Heart left ventricle (tissue), 16 donors: ENCODE measurements around the gene PACRG. TPM values are rescaled to one million over a fixed set of nuclear protein-coding genes. Genes with fewer than 3 reads are reported as not detected.

Experiments
- ATAC-seq, 4 donors: fragments of 200-7000 bp; cut with Tn5 transposase; one replicate each; pipeline ENCODE4 v1.9.1; 2020 to 2022; ENCODE audit warnings: moderate library complexity in 4 of 4, mild to moderate bottlenecking in 3 of 4, moderate number of reproducible peaks in 1 of 4
- DNase-seq, 5 donors: peaks; one replicate each; pipeline ENCODE4 v3.0.0-alpha.2; 2020
- H3K27ac ChIP-seq, 12 donors: fragments of 200-600 bp; sonication (generic) in 4 of 12; one replicate each; pipeline versions ENCODE4 v1.5.0 to v1.8.0; 2016 to 2022; ENCODE audit warnings: mild to moderate bottlenecking in 2 of 12
- H3K27me3 ChIP-seq, 9 donors: fragments of 200-600 bp; sonication (generic) in 2 of 9; one replicate each; pipeline versions ENCODE4 v1.5.1 to v1.8.0; 2016 to 2022; ENCODE audit warnings: mild to moderate bottlenecking in 3 of 9
- H3K36me3 ChIP-seq, 9 donors: fragments of 200-600 bp; sonication (generic) in 2 of 9; one replicate each; pipeline versions ENCODE4 v1.5.0 to v1.8.0; 2018 to 2022; ENCODE audit warnings: mild to moderate bottlenecking in 2 of 9
- H3K4me1 ChIP-seq, 12 donors: fragments of 200-600 bp; sonication (generic) in 4 of 12; one replicate each; pipeline versions ENCODE4 v1.5.0 to v1.8.0; 2016 to 2022; ENCODE audit warnings: mild to moderate bottlenecking in 3 of 12
- H3K4me3 ChIP-seq, 12 donors: fragments of 200-600 bp; sonication (generic) in 4 of 12; one replicate each; pipeline versions ENCODE4 v1.5.0 to v1.8.0; 2017 to 2022; ENCODE audit warnings: mild to moderate bottlenecking in 9 of 12, moderate library complexity in 4 of 12
- H3K9me3 ChIP-seq, 12 donors: fragments of 200-600 bp; sonication (generic) in 4 of 12; one replicate each; pipeline versions ENCODE4 v1.5.0 to v1.8.0; 2016 to 2022; ENCODE audit warnings: mild to moderate bottlenecking in 1 of 12
- CTCF ChIP-seq, 12 donors: fragments of 200-600 bp; sonication (generic) in 4 of 12; IDR thresholded peaks; one replicate each; pipeline versions ENCODE4 v1.5.0 to v1.8.0; 2018 to 2022; ENCODE audit warnings: antibody characterized with exemption in 12 of 12, mild to moderate bottlenecking in 5 of 12
- POLR2A ChIP-seq, 2 donors: fragments of 450-650 bp; IDR thresholded peaks; one replicate each; pipeline ENCODE4 v1.6.1; 2017; ENCODE audit warnings: antibody characterized with exemption in 2 of 2, mild to moderate bottlenecking in 2 of 2, moderate library complexity in 2 of 2
- WGBS, 4 donors: extraction: QIAGEN DNeasy Blood & Tissue Kit in 2 of 4; methylation state at CpG; one replicate each; pipeline versions ENCODE4 v1.1.5 to v1.1.7; 2013 to 2018; 5-methylcytosine and 5-hydroxymethylcytosine counted together
- intact Hi-C, 10 donors: fragments of 100-400 bp; cut with DNase I; formaldehyde crosslinking; loops; one replicate each; pipeline versions ENCODE4 v1.11.1 to v1.14.2; 2022
- polyA plus RNA-seq, 2 donors: library from polyadenylated mRNA; stranded (reverse); fragments of 200-250 nt; gene quantifications; one replicate each; pipeline ENCODE4 v1.2.3, GENCODE V29; 2013
- total RNA-seq, 9 donors: library from RNA; depleted of rRNA in 2 of 9; stranded (reverse); fragments of >200 nt in 2 of 9; fragmentation: NEBNext Ultra II Directional in 3 of 9; extraction: Animal tissue kit (Norgen Biotek cat#: 25700) in 3 of 9; gene quantifications; one replicate each; pipeline versions ENCODE4 v1.1.0 to v1.2.4, GENCODE V29; 2016 to 2023
- donor health status: ischemic (EF 13 %, LVEDD 7.1; RV severe dilation, severe dysfunction).
- donor health status: healthy with polysubstance abuse.
- donor health status: DM: no; HTN: yes; CAD: no.
- donor health status: DM: no; HTN: no; CAD: no.
- donor health status: ischemic (EF 25% LVEDD 6.9; RV normal size, moderate dysfunction).
- donor health status: ischemic (EF 25% LVEDD 5.7; RV mildly dilated, moderate dysfunction).
- donor health status: healthy.
- donor health status: DM: yes; HTN: yes; CAD: no.
- donor health status: ischemic (EF 35%, LVEDD 5.7; RV mildly dilated, moderate dysfunction).
- donor health status: nonischemic (EF 11% LVEDD 7.7; RV severe dilation, severe dysfunction).
- donor health status: DM: yes; HTN: yes; CAD: no.
- donor health status: PGD.
- donor health status: ischemic (EF 29% LVEDD 5.4; RV normal size, mild dysfunction).
- donor health status: nonischemic (EF 23%, LVEDD 6.1; RV moderate dilation, normal function).

PACRG gene
- total and polyA plus RNA-seq, 11 donors: 2.0 to 83.3 (median 11.8) TPM

DNA sequence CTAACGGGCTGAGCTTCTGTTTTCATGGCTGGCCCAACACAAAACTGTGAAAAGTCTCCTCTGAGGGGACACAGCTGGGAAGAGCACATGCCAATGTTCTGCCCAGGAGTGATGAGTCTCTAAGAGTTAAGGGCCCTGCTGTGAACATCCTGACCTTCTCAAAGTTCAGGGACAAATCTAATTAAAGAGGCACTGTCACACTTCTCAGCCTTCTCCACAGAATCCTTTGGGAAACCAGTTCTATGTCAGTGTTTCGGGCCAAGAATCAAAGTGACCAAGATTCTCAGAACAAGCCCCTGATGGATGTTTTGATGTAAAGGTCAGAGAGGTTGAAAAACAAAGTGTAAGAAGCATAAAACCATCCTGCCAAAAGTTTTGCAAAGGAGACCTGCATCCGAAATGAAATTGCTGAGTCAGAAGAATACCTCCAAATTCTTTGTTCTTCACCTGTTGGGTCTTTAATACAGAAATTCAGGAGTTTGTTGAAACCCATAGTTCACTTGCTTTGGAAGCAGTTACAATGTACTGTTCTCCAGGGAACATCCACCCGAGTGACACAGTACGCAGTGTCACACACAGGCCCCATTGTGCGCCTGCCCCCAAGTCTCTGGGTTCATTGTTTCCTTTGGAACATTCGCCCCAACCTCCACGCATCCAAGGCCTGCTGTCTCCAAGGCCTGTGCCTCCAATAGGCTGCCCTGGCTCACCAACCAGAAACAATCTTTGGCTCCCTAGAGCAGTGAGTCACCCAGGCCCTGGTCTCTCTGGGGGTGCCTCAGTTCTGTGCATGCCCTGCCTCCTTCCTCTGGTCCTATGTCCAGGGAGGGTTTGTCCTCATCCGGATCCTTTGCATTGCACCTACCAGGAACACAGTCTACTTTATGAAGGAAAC, 621.3 kb downstream of the PACRG start:
- DNase-seq (no peak), ATAC-seq (no peak)
- Histone ChIP-seq H3K9me3 (no peaks in the 10 kb centered on the region), H3K27me3 (no peaks in the 10 kb centered on the region), H3K4me3 (no peak overlapping the region), H3K27ac (peak overlapping the region in 1 of 12 donors; percentile 31), H3K4me1 (peaks cover 0 to 36% (median 15%) of the 10 kb centered on the region in 12 donors), H3K36me3 (no peaks in the 10 kb centered on the region)
- intact Hi-C loops: loop anchor here in 1 of 10 donors (10.0 kb wide), 1 partner anchor 46 kb away; no protein-coding TSS in a partner anchor
- 86 to 92% (median 90%) methylated on average over 9 of the region's 9 CpGs for WGBS, 4 donors
- no peak for TF ChIP-seq POLR2A (IDR thresholded peaks at IDR 0.05)
- TF ChIP-seq CTCF (IDR thresholded peaks at IDR 0.05): no peak

GRCh38 chr6:163349696-163350095, 621.9 kb downstream of the PACRG start:
- Histone ChIP-seq H3K9me3 (no peaks in the 10 kb centered on the region), H3K27ac (no peak overlapping the region)
- intact Hi-C loops: loop anchor here in 3 of 10 donors (5.0 to 10.0 kb wide), 3 partner anchors 45 to 58 kb away; no protein-coding TSS in a partner anchor

GRCh38 chr6:163351013-163351412, 623.2 kb downstream of the PACRG start:
- H3K4me3 ChIP-seq: no peak overlapping the region
- no peaks in the 10 kb centered on the region for H3K9me3 ChIP-seq
- TF ChIP-seq POLR2A (IDR thresholded peaks at IDR 0.05): no peak
- no peak for TF ChIP-seq CTCF (IDR thresholded peaks at IDR 0.05)
- DNase-seq (no peak), ATAC-seq (no peak)
- H3K36me3 ChIP-seq: no peaks in the 10 kb centered on the region
- no peak overlapping the region for H3K27ac ChIP-seq
- WGBS, 4 donors: 72 to 90% (median 77%) methylated on average over 6 of the region's 6 CpGs
- intact Hi-C loops: loop anchor here in 2 of 10 donors (5.0 to 10.0 kb wide), 2 partner anchors 54 to 56 kb away; no protein-coding TSS in a partner anchor
- H3K27me3 ChIP-seq: no peaks in the 10 kb centered on the region
- peaks cover 2 to 49% (median 29%) of the 10 kb centered on the region in 12 donors for H3K4me1 ChIP-seq

More at GRCh38 chr6:163349696-163350095, 621.9 kb downstream of the PACRG start:
- peaks cover 0 to 38% (median 20%) of the 10 kb centered on the region in 12 donors for H3K4me1 ChIP-seq
- DNase-seq: no peak
- H3K4me3 ChIP-seq: no peak overlapping the region
- H3K27me3 ChIP-seq: no peaks in the 10 kb centered on the region
- 97 to 99% (median 97%) methylated on average over 8 of the region's 8 CpGs for WGBS, 4 donors
- ATAC-seq: no peak
- TF ChIP-seq CTCF (IDR thresholded peaks at IDR 0.05) (no peak), POLR2A (IDR thresholded peaks at IDR 0.05) (no peak)
- H3K36me3 ChIP-seq: no peaks in the 10 kb centered on the region

DNA sequence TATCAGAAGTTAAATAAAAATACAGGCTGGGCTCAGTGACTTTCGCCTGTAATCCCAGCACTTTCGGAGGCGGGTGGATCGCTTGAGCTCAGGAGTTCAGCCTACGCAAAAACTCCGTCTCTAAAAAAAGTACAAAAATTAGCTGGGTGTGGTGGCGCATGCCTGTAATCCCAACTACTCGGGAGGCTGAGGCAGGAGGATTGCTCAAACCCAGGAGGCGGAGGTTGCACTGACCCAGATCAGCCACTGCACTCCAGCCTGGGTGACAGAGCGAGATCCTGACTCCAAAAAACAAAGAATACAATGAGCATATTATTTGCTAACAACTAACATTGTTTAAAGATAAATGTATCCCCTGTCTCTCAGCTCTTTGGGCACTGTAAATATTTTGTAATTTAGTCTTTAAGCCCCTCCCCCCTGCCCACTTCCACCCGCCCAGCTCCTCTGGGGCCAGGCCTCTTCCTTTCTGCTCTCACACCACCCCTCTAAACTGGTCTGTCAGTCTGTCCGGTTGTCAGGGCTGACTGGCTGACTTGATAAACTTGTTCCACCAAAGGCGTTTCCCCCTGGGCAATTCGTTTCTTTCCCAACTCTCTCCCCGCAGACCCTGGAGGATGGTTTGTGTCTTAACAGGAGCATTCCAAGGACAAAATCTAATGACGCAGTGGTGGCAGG, 624.4 kb downstream of the PACRG start:
- no peak overlapping the region for H3K4me3 ChIP-seq
- no peaks in the 10 kb centered on the region for H3K36me3 ChIP-seq
- no peaks in the 10 kb centered on the region for H3K27me3 ChIP-seq
- DNase-seq (no peak), ATAC-seq (no peak)
- TF ChIP-seq CTCF (IDR thresholded peaks at IDR 0.05): no peak
- TF ChIP-seq POLR2A (IDR thresholded peaks at IDR 0.05): no peak
- peaks cover 3 to 55% (median 27%) of the 10 kb centered on the region in 12 donors for H3K4me1 ChIP-seq
- no peaks in the 10 kb centered on the region for H3K9me3 ChIP-seq
- peak overlapping the region in 1 of 12 donors; percentile 97 for H3K27ac ChIP-seq
- intact Hi-C loops: loop anchor here in 2 of 10 donors (5.0 to 10.0 kb wide), 2 partner anchors 53 to 55 kb away; no protein-coding TSS in a partner anchor
- WGBS, 4 donors: 89 to 94% (median 94%) methylated on average over 16 of the region's 16 CpGs
